ENCODE measurements around the gene GPR78. TPM values are rescaled to one million over a fixed set of nuclear protein-coding genes. Genes with fewer than 3 reads are reported as not detected.

Gene GPR78
- polyA plus RNA-seq, 2 donors: 4.7 to 8.9 TPM

GRCh38 chr4:8595237-8596087 lies 15.3 kb downstream of the GPR78 start:
- no peak overlapping the region for H3K4me3 ChIP-seq (ENCODE audit: low read depth in 1 of 2, low read length in 2 of 2)
- peaks cover 0 to 10% of the 10 kb centered on the region in 2 donors for H3K27me3 ChIP-seq (ENCODE audit: control insufficient read depth in 1 of 2, insufficient read depth in 2 of 2, low read length in 2 of 2)
- no peak overlapping the region for H3K27ac ChIP-seq (ENCODE audit: low read depth in 2 of 2, low read length in 1 of 2)
- H3K9me3 ChIP-seq (ENCODE audit: control insufficient read depth in 2 of 2, insufficient read depth in 1 of 2, low read depth in 1 of 2, low read length in 1 of 2): no peaks in the 10 kb centered on the region
- H3K36me3 ChIP-seq (ENCODE audit: control insufficient read depth in 2 of 2, insufficient read depth in 2 of 2, low read length in 1 of 2): no peaks in the 10 kb centered on the region
- 56% methylated on average over 16 of the region's 16 CpGs for WGBS, 2 donors
- no peaks in the 10 kb centered on the region for H3K4me1 ChIP-seq (ENCODE audit: control insufficient read depth in 2 of 2, insufficient read depth in 2 of 2, low read length in 1 of 2)

- WGBS, 2 donors: 76 to 82% methylated on average over 9 of the region's 9 CpGs
- no peak overlapping the region for H3K4me3 ChIP-seq (ENCODE audit: low read depth in 1 of 2, low read length in 2 of 2)
- no peaks in the 10 kb centered on the region for H3K4me1 ChIP-seq (ENCODE audit: control insufficient read depth in 2 of 2, insufficient read depth in 2 of 2, low read length in 1 of 2)
- no peaks in the 10 kb centered on the region for H3K36me3 ChIP-seq (ENCODE audit: control insufficient read depth in 2 of 2, insufficient read depth in 2 of 2, low read length in 1 of 2)
- H3K9me3 ChIP-seq (ENCODE audit: control insufficient read depth in 2 of 2, insufficient read depth in 1 of 2, low read depth in 1 of 2, low read length in 1 of 2): no peaks in the 10 kb centered on the region
- H3K27ac ChIP-seq (ENCODE audit: low read depth in 2 of 2, low read length in 1 of 2): no peak overlapping the region
- H3K27me3 ChIP-seq (ENCODE audit: control insufficient read depth in 1 of 2, insufficient read depth in 2 of 2, low read length in 2 of 2): peaks cover 0 to 8% of the 10 kb centered on the region in 2 donors
These were observed 16.7 kb downstream of the GPR78 start for GRCh38 chr4:8596891-8597290.

GRCh38 chr4:8597319-8597718 lies 17.1 kb downstream of the GPR78 start:
- H3K9me3 ChIP-seq (ENCODE audit: control insufficient read depth in 2 of 2, insufficient read depth in 1 of 2, low read depth in 1 of 2, low read length in 1 of 2): no peaks in the 10 kb centered on the region
- no peak overlapping the region for H3K4me3 ChIP-seq (ENCODE audit: low read depth in 1 of 2, low read length in 2 of 2)
- 84 to 88% methylated on average over 13 of the region's 13 CpGs for WGBS, 2 donors
- no peaks in the 10 kb centered on the region for H3K36me3 ChIP-seq (ENCODE audit: control insufficient read depth in 2 of 2, insufficient read depth in 2 of 2, low read length in 1 of 2)
- peaks cover 0 to 5% of the 10 kb centered on the region in 2 donors for H3K27me3 ChIP-seq (ENCODE audit: control insufficient read depth in 1 of 2, insufficient read depth in 2 of 2, low read length in 2 of 2)
- no peak overlapping the region for H3K27ac ChIP-seq (ENCODE audit: low read depth in 2 of 2, low read length in 1 of 2)
- H3K4me1 ChIP-seq (ENCODE audit: control insufficient read depth in 2 of 2, insufficient read depth in 2 of 2, low read length in 1 of 2): no peaks in the 10 kb centered on the region

- no peaks in the 10 kb centered on the region for H3K27me3 ChIP-seq (ENCODE audit: control insufficient read depth in 1 of 2, insufficient read depth in 2 of 2, low read length in 2 of 2)
- no peaks in the 10 kb centered on the region for H3K4me1 ChIP-seq (ENCODE audit: control insufficient read depth in 2 of 2, insufficient read depth in 2 of 2, low read length in 1 of 2)
- H3K4me3 ChIP-seq (ENCODE audit: low read depth in 1 of 2, low read length in 2 of 2): no peak overlapping the region
- H3K27ac ChIP-seq (ENCODE audit: low read depth in 2 of 2, low read length in 1 of 2): no peak overlapping the region
- no peaks in the 10 kb centered on the region for H3K9me3 ChIP-seq (ENCODE audit: control insufficient read depth in 2 of 2, insufficient read depth in 1 of 2, low read depth in 1 of 2, low read length in 1 of 2)
- H3K36me3 ChIP-seq (ENCODE audit: control insufficient read depth in 2 of 2, insufficient read depth in 2 of 2, low read length in 1 of 2): no peaks in the 10 kb centered on the region
- 72 to 76% methylated on average over 15 of the region's 15 CpGs for WGBS, 2 donors
These were observed 17.6 kb downstream of the GPR78 start for GRCh38 chr4:8597791-8598190.

GRCh38 chr4:8598391-8599090 lies 18.3 kb downstream of the GPR78 start:
- no peak overlapping the region for H3K4me3 ChIP-seq (ENCODE audit: low read depth in 1 of 2, low read length in 2 of 2)
- WGBS, 2 donors: 74 to 76% methylated on average over 19 of the region's 19 CpGs
- H3K27ac ChIP-seq (ENCODE audit: low read depth in 2 of 2, low read length in 1 of 2): no peak overlapping the region
- H3K36me3 ChIP-seq (ENCODE audit: control insufficient read depth in 2 of 2, insufficient read depth in 2 of 2, low read length in 1 of 2): no peaks in the 10 kb centered on the region
- H3K27me3 ChIP-seq (ENCODE audit: control insufficient read depth in 1 of 2, insufficient read depth in 2 of 2, low read length in 2 of 2): no peaks in the 10 kb centered on the region
- H3K4me1 ChIP-seq (ENCODE audit: control insufficient read depth in 2 of 2, insufficient read depth in 2 of 2, low read length in 1 of 2): no peaks in the 10 kb centered on the region
- H3K9me3 ChIP-seq (ENCODE audit: control insufficient read depth in 2 of 2, insufficient read depth in 1 of 2, low read depth in 1 of 2, low read length in 1 of 2): no peaks in the 10 kb centered on the region

- Histone ChIP-seq H3K36me3 (ENCODE audit: control insufficient read depth in 2 of 2, insufficient read depth in 2 of 2, low read length in 1 of 2) (no peaks in the 10 kb centered on the region), H3K4me1 (ENCODE audit: control insufficient read depth in 2 of 2, insufficient read depth in 2 of 2, low read length in 1 of 2) (no peaks in the 10 kb centered on the region), H3K4me3 (ENCODE audit: low read depth in 1 of 2, low read length in 2 of 2) (no peak overlapping the region), H3K27ac (ENCODE audit: low read depth in 2 of 2, low read length in 1 of 2) (no peak overlapping the region), H3K27me3 (ENCODE audit: control insufficient read depth in 1 of 2, insufficient read depth in 2 of 2, low read length in 2 of 2) (no peaks in the 10 kb centered on the region), H3K9me3 (ENCODE audit: control insufficient read depth in 2 of 2, insufficient read depth in 1 of 2, low read depth in 1 of 2, low read length in 1 of 2) (no peaks in the 10 kb centered on the region)
- 67 to 74% methylated on average over 8 of the region's 8 CpGs for WGBS, 2 donors
These were observed 18.9 kb downstream of the GPR78 start for GRCh38 chr4:8599091-8599460.

GRCh38 chr4:8599657-8600056 lies 19.5 kb downstream of the GPR78 start:
- Histone ChIP-seq H3K36me3 (ENCODE audit: control insufficient read depth in 2 of 2, insufficient read depth in 2 of 2, low read length in 1 of 2) (no peaks in the 10 kb centered on the region), H3K4me1 (ENCODE audit: control insufficient read depth in 2 of 2, insufficient read depth in 2 of 2, low read length in 1 of 2) (no peaks in the 10 kb centered on the region), H3K27ac (ENCODE audit: low read depth in 2 of 2, low read length in 1 of 2) (no peak overlapping the region), H3K27me3 (ENCODE audit: control insufficient read depth in 1 of 2, insufficient read depth in 2 of 2, low read length in 2 of 2) (no peaks in the 10 kb centered on the region), H3K9me3 (ENCODE audit: control insufficient read depth in 2 of 2, insufficient read depth in 1 of 2, low read depth in 1 of 2, low read length in 1 of 2) (no peaks in the 10 kb centered on the region), H3K4me3 (ENCODE audit: low read depth in 1 of 2, low read length in 2 of 2) (no peak overlapping the region)
- 65 to 66% methylated on average over 9 of the region's 9 CpGs for WGBS, 2 donors

GRCh38 chr4:8600266-8600665 lies 20.1 kb downstream of the GPR78 start:
- H3K4me3 ChIP-seq (ENCODE audit: low read depth in 1 of 2, low read length in 2 of 2): no peak overlapping the region
- no peaks in the 10 kb centered on the region for H3K27me3 ChIP-seq (ENCODE audit: control insufficient read depth in 1 of 2, insufficient read depth in 2 of 2, low read length in 2 of 2)
- H3K9me3 ChIP-seq (ENCODE audit: control insufficient read depth in 2 of 2, insufficient read depth in 1 of 2, low read depth in 1 of 2, low read length in 1 of 2): no peaks in the 10 kb centered on the region
- WGBS, 2 donors: 86 to 88% methylated on average over 13 of the region's 13 CpGs
- H3K27ac ChIP-seq (ENCODE audit: low read depth in 2 of 2, low read length in 1 of 2): no peak overlapping the region
- no peaks in the 10 kb centered on the region for H3K36me3 ChIP-seq (ENCODE audit: control insufficient read depth in 2 of 2, insufficient read depth in 2 of 2, low read length in 1 of 2)
- no peaks in the 10 kb centered on the region for H3K4me1 ChIP-seq (ENCODE audit: control insufficient read depth in 2 of 2, insufficient read depth in 2 of 2, low read length in 1 of 2)

GRCh38 chr4:8600686-8601085 lies 20.5 kb downstream of the GPR78 start:
- WGBS, 2 donors: 74 to 75% methylated on average over 12 of the region's 12 CpGs
- Histone ChIP-seq H3K9me3 (ENCODE audit: control insufficient read depth in 2 of 2, insufficient read depth in 1 of 2, low read depth in 1 of 2, low read length in 1 of 2) (no peaks in the 10 kb centered on the region), H3K27ac (ENCODE audit: low read depth in 2 of 2, low read length in 1 of 2) (no peak overlapping the region), H3K4me1 (ENCODE audit: control insufficient read depth in 2 of 2, insufficient read depth in 2 of 2, low read length in 1 of 2) (no peaks in the 10 kb centered on the region), H3K36me3 (ENCODE audit: control insufficient read depth in 2 of 2, insufficient read depth in 2 of 2, low read length in 1 of 2) (no peaks in the 10 kb centered on the region), H3K27me3 (ENCODE audit: control insufficient read depth in 1 of 2, insufficient read depth in 2 of 2, low read length in 2 of 2) (no peaks in the 10 kb centered on the region), H3K4me3 (ENCODE audit: low read depth in 1 of 2, low read length in 2 of 2) (no peak overlapping the region)
